NCI-H2227 treated with DMSO at 0.1 percent for 48 hours (cell line): ENCODE results near the gene CCDC88C.
"Not testable (repeated sequence)": the region's sequence is repeated elsewhere in the genome, so short reads cannot be mapped to it uniquely, and the experiment has no call there.

Source experiments
- DNase-seq: peaks from one replicate; lab custom pipeline; 2025; lab: John Stamatoyannopoulos, UW

Gene CCDC88C

DNA sequence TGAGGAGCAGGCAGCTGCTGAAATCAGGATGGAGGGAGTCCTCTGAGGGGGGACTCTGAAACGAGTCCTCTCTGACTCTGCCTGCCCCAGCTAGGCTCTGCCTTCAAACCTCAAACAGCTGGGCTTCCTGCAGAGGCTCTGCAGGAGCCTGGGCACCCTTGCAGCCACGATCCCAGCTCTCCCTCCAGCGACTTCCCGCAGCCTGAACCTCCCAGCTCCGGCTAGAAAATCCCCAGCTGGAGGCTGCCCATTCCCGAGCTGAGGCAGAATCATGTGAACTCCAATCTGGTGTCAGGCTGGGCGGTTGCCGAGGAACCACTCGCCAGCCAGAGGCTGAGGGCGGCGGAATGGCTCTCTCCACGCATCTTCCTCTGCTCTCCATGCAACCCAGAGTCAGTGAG lies 173.1 kb downstream of the CCDC88C start, which contains the start of gene GPR68:
TSS of gene GPR68 (minus strand) at position 204 of the 401 bp plus-strand sequence. CDS start 9,654 bp downstream, outside the sequence.
- DNase-seq = peak; percentile 23

DNA sequence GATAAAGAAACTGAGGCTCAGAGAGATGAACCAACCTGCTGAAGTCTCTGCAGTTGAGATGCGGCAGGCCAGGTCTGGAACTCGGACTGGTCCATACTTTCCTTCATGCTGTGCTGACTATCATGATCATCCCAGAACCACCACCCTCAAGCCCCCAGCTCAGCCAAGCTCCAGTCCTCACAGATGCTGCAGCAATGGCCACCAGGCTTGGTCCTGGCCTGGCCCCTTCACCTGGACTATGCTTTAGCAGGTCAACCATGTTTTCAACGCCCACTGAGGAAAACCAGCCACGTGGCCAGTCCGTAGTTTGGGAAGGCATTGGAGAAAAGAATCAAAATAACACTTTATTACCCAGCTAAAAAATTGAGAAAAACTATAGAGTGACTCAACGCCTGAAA lies 174.5 kb downstream of the CCDC88C start:
- no peak for DNase-seq

DNA sequence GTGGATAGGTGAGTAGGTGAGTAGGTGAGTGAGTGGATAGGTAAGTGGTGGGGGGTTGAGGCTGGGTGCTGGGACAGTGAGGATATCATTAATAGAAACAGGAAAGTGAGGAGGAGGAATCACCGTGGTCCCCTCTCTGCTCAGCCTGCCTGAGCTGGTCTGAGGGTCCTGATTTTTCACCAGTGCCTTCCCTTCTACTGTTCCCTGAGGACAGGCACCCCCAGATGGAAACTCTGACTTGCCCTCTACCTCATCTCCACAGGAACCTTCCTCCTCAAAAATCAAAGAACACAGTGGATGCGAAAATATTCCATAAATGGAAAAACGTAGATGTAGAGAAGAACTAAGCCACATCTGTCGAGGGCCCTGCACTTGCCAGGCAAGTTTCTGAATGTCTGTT lies 175.0 kb downstream of the CCDC88C start:
- no peak for DNase-seq

DNA sequence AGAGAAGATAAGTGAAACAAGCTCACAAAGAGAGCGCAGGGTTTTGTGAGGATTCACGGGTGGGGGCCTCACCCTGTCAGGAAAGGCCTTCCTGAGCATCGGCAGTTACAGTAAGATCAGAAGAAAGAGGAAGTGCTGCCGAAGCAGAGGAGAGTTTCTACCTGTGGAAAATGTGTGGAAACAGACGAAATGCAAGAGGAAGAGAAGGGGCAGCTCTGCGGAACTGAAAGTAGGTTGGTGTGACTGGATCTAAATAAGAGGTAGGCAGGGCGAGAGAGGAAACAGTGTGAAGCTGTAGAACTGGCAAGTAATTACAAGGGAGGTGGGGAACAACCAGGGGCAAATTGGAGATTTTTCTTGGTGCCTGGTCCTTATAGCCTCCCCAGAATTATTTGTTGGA lies 175.8 kb downstream of the CCDC88C start:
- no peak for DNase-seq

DNA sequence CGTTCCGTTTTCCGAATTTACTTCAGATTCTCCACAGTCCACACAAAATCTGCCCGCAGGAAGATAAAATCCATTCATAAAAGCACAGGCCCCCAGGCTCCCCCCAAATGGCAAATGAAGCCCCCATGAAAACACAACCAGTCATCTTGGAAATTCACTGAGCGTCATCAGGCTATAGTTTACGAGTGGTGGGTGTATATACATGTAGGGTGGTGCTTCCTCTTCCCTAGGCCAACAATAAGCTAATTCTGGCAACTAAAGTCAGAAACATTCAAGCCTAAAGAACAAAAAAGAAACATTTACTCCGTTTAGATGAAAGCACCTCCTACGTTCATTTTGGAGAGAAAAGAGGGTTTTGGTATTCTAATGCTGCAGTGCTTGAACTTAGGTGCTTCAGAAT lies 179.0 kb downstream of the CCDC88C start:
- no peak for DNase-seq

DNA sequence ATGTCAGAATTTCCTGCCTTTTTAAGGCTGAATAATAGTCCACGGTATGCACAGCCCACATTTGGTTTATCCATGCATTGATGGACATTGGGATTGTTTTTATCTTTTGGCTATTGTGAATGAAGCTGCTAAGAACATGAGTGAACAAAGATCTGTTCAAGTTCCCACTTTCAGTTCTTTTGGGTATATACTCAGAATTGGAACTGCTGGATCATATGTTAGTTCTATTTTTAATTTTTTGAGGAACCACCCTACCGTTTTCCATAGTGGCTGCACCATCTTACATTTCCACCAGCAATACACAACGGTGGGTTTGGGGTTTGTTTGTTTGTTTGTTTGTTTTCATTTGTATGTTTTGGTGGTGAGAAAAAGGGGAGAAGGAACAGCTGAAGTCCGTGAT lies 179.5 kb downstream of the CCDC88C start:
- no peak for DNase-seq

DNA sequence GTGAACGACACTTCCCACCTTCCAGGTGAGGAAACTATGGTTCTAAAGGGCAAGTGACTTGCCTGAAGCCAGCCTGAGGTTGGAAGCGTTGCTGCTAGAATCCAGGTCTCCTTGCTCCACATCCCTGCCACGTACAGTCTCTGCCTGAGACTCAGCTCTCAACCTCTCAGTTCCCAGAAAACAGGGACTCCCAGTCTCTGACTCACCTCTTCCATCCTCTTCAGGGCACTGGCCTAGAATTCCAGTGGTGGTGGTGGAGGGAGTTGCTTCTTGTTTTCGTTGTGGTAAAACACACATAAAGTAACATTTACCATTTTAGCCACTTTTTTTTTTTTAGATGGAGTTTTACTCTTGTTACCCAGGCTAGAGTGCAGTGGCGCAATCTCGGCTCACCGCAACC lies 180.4 kb downstream of the CCDC88C start:
- DNase-seq = no peak

DNA sequence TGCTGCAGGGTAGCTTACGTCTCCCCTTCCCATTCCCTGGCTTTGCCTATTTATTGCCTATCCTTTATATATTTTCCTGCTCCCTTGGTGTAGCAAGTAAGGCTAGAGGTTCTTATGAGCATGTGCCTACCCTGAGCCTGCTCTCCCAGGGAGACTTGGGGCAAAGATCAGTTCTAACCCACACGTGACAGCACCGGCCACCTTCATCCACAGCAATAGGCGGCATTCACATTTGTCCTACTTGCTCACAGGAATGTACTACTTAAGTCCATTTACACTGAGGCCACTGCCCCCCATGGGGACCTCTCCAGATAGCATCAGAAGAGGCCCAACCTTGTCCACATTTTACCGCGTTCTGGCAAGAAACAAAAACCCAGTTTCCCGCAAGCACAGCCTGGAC lies 181.8 kb downstream of the CCDC88C start:
- no peak for DNase-seq

DNA sequence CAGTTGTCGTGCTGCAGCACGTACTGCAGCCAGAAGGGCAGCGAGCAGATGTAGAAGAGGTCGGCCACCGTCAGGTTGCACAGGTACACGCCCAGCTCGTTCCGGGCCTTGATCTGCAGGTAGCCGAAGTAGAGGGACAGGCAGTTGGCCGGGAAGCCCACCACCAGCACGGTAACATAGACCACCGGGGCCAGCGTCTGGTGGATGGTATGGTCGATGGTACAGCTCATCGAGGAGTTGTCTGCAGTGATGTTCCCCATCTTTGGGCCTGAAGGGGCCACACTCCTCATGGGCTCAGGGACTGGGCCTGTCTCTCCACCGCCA lies 182.9 kb downstream of the CCDC88C start:
- no peak for DNase-seq

DNA sequence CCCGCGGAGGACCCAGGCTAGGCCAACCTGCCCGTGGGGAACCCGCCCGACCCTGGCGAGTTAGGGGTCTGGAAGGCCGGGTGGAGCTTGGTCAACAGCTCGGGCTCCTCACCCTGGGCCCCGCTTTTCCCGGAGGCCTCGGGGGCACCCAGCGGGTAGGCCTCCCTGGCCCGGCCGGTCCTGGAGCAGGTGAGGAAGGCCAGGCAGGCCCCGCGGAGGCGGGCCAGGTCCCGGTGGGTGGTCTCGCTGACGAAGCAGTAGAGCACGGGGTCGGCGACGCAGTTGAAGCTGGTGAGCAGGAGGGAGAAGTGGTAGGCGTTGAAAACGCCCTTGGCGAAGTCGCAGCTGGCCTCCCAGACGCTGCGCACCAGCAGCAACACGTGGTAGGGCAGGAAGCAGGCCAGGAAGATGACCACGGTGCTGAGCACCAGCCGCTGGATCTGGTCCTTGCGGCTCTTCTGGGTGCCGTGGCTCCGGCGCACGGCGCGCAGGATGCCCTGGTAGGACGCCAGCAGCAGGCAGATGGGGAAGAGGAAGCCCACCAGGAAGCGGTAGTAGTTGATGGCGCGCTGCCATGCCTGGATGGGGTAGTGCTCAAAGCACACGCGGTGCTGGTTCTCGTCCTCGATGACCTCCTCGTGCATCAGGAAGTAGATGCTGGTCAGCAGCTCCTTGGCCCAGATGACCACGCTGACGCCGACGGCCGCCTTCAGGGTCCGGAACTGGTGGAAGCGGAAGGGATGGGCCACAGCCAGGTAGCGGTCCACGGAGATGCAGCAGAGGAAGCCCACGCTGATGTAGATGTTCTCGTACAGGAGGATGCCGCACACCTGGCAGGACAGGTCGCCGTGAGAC lies 183.5 kb downstream of the CCDC88C start:
- no peak for DNase-seq

DNA sequence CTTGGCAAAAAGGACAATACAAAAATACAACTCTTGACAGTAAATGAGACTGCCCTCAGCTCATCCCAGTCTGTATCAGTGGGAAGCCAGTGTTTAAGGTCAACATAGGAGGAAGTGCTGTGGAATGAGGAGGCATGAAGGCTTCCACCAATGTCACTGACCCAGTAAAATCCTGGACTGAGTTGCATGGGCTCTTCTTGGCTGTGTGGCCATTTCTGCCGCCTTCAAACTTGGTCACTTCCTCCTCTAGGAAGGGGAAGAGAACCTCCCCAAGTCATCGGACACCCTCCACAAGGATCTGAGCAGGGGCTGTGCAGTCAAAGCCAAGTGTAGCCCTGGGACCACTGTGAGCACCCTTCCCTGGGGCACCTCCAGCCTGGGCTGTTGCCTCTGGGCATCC lies 185.0 kb downstream of the CCDC88C start:
- DNase-seq = no peak

DNA sequence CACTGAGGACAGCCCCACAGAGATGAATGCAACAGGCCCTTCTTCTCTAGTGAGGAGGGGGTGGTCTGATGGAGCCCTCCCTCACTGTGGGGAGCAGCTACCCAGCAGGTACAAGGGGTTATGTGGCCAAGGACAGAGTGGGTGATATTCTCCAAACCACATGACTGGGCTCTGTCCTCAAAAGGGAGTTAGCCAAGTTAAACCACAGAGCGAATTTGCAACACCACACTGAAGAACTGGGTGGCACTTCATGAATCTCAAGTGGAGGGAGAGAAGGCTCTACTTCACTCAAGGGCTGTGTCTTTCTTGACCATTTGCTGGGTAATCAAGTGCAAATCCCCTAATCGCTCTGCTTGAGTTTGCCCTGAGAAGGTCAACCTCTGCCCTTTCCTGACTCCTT lies 185.6 kb downstream of the CCDC88C start:
- DNase-seq = no peak

DNA sequence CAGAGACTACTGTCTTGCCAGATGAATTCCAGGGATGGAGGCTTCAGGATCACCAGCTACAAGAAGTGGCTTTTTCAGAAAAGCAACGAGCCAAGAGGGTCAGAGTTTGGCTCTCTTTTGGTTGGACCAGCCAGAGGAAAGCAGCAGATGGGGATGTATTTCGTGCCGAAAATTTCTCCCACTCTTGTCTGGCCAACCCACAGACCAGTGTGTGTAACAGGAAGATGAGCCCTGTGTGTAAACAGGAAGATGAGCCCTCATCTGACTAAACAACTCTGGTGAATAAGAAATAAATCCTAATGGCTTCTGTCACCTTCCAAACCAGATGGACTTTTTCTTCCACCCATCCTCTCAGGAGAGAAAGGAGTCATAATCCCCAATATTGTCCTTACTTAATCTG lies 186.2 kb downstream of the CCDC88C start:
- DNase-seq = no peak

DNA sequence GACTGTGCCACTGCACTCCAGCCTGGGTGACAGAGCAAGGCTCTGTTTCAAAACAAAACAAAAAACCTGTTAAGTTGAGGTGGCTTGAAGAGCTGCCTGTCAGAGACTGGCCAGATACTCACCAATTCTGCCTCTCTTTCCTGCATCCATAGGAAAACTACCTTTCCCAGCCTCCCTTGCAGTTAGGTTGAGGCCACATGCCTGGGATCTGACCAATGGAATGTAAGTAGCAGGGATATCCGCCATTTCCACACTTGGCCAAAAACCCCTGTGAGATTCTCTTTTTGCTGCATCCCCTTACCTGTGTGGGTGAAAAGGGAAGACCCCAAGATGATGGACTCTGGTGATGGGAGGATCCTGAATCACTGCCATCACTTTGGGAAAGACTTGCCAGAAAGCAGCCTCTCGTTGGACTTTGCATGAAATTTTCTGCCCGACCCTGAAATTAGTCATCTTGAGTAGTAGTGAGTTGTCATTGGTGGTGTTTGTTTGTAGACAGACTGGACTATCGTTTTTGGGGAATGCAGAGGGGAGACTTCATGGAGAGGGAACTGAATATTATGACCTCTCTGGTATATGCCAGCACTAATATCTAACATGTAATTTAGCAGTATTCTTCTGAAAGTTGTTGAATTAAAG lies 187.1 kb downstream of the CCDC88C start:
- DNase-seq = no peak

DNA sequence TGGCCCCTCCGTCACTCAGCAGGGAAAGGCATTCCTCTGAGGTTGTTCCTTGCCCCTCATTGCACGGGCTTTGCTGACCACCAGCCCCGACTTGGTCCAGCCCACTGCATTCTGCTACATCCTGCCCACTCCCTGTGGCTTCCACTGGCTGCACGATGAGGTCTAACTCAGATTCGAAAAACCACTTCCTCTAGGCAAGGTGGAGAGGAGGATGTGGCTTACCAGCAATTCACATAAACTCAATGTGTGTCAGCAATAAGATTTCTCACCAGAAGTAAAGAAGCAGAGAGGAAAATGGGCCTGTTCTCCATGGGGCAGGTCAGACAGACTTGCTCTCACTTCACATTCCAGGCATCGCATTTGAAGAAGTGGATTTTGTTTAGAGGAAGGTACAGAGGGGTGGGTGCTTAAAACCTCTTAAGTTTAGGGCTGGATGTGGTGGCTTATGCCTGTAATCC lies 187.8 kb downstream of the CCDC88C start:
- DNase-seq = no peak

DNA sequence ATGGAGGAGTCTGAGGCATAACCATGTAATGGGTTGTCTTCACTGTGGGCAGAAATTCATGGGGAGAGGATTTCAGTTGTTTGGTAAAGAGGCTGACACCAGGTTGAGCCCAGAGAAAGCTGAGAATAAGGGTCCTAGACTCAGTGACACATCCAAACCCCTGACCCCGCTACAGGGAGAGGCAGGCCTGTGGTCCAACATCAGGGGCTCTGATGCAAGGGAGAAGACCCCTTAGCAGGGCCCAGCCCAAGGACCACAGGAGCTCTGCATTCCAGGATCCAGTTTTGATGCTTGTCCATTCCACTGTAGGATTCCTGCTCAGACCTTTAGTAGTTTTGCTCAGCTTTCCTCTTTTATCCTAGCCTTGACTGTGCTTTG lies 188.6 kb downstream of the CCDC88C start:
- DNase-seq = no peak

DNA sequence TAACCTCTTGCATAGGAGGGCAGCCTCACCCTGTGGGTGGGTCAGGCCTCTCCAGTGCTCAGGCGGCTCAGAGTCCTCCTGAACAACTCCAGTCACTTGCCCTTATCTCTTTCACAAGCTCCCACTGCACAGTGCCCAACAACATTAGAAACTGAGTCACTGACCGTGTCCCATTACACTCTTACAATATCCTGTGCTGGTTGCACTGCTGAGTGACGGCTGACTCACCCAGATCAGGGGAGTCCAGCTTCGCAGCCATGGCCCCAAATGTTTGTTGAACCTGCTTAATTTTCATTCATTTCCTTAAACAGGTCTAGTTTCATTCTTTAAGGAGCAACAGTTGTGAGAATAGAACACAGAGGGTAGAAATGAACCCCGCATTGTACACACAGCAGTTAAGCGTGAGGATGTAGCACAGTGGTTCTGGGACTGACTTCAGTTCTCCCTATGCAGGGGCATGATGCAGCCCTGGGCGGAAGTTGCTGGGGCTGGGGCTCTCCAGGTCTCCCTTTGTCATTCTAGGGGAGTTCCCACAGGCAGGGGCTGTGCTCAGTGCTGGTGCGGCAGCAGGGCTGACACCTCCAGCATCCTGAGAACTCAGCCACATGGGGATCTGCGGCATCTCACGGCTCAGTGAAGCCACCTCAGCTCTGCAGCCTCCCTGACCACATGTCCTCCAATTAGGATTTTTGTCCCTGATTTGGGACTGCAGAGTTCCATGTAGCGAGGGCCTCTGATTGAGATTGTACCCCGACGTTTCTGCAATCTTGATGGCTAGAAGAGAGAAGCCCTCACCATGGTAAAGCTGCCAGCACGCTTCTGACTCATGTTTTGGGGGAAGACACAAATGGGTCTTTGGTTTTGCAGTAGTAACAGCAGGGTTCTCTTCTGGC lies 189.3 kb downstream of the CCDC88C start:
- no peak for DNase-seq

DNA sequence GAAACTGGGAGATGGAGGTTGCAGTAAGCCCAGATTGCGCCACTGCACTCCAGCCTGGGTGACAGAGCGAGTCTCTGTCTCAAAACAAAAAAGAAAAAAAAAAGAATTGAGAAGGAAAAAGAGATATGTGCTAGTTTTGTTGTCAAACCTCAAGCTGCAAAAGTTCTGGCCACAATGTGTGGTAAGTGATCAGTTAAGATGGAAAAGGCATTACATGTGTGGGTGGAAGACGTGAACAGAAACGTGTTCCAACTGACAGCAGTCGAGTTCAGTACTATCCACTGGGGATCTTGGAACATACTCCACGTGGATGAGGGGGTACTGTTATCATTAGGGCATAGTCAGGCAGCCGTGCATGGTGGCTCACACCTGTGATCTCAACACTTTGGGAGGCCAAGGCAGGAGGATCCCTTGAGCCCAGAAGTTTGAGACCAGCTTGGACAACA lies 190.4 kb downstream of the CCDC88C start:
- DNase-seq = no peak

DNA sequence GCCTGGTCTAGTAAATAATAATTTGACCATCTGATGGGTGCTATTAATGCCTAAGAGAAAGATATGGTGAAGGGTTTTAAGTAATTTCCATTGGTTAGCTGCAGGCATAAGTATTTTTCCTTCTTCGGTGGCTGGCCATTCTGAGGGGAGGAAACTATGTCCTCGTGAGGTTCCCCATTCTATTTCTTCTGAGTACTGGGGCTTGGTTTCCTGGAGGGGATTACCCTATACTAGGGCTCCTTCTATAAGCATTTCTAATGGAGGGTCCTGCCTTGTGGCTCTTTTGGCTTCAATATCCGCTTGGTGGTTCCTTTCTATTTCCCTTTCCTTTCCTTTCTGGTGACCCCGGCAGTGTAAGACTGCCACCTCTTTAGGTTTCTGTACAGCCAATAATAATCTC lies 191.3 kb downstream of the CCDC88C start:
- DNase-seq = not testable (repeated sequence)

DNA sequence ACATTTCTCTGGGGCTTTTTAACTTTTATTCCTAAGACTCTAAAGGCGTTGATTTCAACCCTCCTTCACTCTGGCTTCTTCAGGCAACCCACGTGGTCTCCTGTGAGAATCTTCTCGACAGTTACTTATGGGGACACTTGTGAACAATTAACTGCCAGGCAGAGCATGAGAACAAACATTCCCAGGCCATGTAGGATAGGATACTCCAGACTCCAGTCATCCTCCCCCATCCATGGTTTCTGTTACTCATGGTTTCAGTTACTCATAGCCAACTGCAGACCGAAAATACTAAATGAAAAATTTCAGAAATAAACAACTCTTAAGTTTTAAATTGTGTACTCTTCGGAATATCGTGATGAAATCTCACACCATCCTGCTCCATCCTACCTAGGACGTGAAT lies 192.6 kb downstream of the CCDC88C start:
- no peak for DNase-seq

DNA sequence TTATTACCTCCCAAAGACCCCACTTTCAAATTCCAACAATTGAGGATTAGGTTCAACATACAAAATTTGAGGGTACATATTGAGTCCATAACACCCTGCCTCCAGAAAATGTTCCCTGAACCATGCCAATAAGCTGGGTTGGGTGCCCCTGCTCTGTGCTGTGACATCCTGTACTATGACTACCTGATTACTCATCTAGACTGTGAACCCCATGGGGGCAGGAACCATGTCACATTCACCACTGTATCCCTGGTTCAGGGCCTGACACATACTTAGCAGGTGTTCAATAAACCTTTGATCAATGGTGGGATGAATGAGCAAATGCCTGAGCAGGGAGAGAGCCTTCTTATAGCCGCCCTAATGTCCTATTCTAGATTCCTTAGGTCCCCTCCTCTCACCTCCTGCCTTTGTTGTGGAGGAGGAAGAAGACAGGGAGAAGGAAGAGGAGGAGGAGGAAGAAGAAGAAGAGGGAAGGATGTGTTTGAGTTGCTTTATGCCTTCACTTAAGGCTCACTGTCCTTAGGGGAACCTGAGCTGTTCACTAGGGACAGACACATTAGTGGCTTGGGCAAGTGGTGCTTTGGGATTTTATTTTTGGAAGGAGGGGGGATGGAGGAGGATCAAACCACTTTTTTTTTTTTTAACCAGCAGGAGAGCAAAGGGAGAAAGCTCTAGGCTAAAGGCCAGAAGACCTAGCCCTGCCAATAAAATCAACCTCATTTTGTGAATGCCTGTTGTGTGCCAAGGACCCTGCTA lies 194.4 kb downstream of the CCDC88C start:
- DNase-seq = no peak
